Activated CD8-positive, alpha-beta memory T cell treated with anti-CD3 and anti-CD28 coated beads, Interleukin-2, amount 50 U/mL, for 24 hours (primary cell): Measurements from ENCODE around the gene KIF13A.
"Not testable (repeated sequence)": the region's sequence is repeated elsewhere in the genome, so short reads cannot be mapped to it uniquely, and the experiment has no call there.

Source experiments
- DNase-seq: peaks from one replicate; pipeline ENCODE4 v3.0.0-alpha.2; 2020; ENCODE audit errors: extremely low read depth

Gene KIF13A

DNA sequence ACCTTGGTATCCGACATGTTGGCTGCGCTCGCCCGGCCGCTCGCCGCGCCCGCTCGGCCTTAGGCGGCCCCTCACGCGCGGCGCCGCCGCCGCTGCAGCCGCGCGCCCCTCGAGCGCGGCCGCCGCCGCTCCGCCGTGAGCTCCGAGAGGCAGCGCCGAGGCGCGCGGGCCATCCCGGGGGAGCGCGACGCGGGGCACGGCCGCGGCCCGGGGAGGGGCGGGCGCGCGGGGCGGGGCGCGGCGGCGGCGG lies at the start of gene KIF13A:
KIF13A (minus strand) TSS at position 189 of the 250 bp plus-strand sequence; CDS start at position 17, 172 bp downstream.
- DNase-seq, result no peak

DNA sequence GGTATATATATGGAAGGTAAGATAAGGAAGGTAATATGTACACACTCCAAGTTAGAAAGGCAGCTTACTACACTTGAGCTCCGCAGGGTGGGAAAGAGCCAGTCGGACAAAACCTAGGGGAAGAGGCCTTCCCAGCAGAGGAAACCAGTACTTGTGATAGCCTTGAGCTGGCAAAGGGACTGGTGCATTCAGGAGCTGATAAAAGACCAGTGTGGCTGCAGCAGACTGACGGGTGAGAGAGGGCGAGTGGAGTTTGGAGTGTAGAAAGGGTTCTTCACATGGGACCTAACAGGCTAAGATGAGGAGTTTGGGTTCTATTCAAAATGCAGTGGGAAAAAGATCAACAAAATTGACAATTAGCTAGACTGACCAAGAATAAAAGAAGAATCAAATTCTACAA lies 49.3 kb upstream of the KIF13A start:
- DNase-seq, result no peak

DNA sequence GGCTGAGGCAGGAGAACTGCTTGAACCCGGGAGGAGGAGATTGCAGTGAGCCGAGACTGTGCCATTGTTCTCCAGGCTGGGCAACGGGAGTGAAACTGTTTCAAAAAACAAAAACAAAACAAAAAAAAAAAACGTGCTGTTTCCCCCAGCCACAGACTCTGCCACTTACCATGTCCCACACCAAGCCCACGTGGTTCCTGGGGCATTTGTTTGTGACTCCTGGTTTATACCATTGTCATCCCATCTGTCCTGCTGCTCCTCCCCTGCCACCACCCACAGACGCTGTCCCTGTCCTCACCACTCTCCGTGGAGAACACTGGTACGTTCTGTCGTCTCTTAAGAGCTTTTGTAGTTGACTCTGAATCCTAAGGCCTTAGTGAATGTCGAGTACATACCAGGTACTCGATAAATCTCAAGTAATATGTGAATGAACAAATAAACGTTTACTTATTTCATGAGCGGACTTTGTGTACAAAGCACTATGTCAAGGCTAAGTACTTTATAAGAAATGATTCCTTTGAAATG lies 48.0 kb upstream of the KIF13A start:
- DNase-seq, result no peak

DNA sequence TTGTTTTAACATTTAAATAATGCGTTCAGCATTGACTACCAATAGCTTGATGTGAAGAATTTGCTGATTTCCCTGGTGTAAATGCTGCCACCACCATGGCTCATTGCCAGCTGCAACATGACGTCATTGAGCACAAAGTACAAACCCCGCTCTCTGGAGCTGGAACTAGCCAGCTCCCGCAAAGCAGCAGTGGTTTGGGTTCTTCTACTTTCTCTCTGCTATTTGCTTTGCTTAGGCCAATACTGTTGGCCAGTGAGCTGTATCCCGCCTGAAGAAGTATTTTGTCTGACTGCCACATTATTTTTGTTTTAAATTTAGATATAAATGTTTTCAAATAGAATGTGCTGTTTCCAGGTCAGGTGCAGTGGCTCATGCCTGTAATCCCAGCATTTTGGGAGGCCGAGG lies 47.4 kb upstream of the KIF13A start:
- no peak for DNase-seq

GRCh38 chr6:18031680-18032256 lies 44.3 kb upstream of the KIF13A start:
- DNase-seq, result no peak

DNA sequence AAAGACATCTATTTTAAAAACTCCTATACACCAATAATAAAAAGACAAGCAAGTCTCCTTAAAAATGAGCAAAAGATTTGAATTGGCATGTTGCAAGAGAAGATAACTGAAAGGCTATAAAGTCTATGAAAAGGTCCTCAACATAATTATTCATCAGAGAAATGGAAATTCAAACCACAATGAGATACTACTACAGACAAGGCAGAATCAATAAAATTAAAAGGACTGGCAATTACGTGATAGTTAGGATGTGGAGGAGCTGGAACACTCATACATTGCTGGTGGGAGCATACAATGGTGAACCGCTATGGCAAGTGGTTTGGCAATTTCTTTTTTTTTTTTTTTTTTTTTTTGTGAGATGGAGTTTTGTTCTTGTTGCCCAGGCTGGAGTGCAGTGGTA lies 43.8 kb upstream of the KIF13A start:
- no peak for DNase-seq

- DNase-seq, result no peak
Measured at GRCh38 chr6:18028332-18028731, 40.9 kb upstream of the KIF13A start.

- DNase-seq, result no peak
Measured at GRCh38 chr6:18025596-18025995, 38.2 kb upstream of the KIF13A start.

DNA sequence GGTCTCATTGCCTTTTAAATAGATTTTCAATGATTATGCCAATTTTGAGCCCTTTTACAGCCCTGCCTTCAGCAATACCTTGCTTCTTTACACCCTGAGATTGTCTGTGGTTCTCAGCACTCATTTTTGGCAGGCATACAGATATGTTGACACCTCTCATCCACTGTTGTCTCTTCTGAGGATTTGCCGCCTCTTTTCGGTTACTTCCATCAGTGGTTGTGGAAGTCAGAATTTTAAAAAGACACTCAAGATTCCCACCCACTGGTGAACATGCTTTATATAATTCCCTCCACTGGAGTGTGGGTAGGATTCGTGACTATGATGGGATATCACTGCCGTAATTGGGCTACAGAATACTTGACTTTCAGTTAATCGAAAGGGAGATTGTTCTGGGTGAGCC lies 37.4 kb upstream of the KIF13A start:
- DNase-seq, result no peak

DNA sequence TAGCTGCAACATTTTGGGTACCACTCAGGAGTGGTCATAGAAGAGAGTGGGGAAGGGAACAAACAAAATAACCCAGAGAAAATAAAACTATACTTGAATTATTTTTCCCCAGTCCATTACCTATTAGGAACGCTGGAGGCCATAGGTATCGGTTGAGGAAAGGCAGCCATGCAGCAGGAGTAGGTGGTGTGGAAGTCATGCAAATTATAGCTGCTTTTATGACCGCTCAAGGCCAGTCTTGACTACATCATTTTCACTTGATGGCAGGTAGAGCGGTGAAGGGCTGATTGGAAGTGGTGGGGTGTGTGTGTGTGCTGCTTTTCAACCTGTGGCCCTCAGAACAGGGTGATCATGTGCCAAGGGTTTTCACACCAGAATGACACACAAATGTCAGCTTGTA lies 36.5 kb upstream of the KIF13A start:
- no peak for DNase-seq

- no peak for DNase-seq
Measured at GRCh38 chr6:18022398-18023231, 35.2 kb upstream of the KIF13A start.

DNA sequence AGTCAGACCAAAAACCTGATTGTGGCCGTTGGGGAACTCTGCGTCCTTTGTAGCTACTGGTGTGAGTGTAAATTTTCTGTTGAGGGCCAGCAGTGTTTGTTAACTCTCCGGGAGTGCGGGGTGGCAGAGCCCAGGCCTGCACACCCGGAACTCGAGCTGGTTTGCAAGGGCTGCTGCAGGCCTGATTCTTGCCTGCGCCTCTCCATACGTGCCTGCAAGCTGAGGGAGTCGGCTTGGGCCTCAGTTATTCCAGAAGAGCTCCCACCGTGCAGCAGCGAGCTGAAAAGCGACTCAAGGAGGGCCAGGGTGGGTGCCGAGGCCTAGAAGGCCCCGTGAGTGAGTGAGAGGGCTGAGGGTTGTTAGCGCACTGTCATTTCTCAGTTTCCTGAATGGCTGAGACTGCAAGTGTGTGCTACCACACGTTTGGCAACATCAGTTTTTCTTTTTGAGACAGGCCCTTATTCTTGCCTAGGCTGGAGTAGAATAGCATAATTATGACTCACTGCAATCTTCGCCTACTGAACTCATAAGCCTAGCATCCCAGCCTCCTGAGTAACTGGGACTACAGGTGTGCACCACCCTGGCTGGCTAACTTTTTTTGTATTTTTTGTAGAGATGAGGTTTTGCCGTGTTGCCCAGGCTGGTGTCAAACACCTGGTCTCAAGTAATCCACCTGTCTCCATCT lies 33.9 kb upstream of the KIF13A start:
- no peak for DNase-seq

GRCh38 chr6:18020545-18020944 lies 33.1 kb upstream of the KIF13A start:
- not testable (repeated sequence) for DNase-seq

DNA sequence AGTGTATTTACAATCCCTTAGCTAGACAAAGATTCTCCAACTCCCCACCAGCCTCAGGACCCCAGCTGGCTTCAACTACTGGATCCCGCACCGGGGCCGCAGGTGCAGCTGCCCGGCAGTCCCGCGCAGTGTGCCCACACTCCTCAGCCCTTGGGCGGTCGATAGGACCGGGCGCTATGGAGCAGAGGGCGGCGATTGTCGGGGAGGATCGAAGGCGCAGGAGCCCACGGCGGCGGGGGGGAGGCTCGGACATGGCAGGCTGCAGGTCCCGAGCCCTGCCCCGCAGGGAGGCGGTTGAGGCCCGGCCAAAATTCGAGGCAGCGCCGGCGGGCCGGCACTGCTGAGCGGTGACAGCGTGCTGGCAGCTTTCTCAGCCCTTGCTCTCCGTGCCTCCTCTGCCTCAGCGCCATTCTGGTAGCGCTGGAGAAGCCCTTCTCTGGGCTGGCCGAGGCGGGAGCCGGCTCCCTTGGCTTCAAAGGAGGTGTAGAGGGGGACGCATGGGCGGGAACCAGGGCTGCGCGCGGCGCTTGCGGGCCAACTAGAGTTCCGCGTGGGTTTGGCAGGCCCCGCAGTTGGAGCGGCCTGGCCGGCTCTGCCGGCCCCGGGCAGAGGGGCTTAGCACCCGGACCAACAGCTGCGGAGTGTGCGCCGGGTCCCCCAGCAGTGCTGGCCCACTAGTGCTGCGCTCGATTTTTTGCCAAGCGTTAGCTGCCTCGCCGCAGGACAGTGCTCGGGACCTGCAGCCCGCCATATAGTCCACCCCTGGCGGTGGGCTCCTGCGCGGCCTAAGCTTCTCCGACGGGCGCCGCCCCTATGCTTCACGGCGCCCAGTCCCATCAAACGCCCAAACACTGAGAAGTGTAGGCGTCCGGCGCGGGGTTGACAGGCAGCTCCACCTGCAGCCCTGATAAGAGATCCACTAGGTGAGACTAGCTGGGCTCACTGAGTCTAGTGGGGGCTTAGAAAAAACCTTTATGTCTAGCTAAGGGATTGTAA lies 32.4 kb upstream of the KIF13A start:
- no peak for DNase-seq

GRCh38 chr6:18019133-18019532 lies 31.7 kb upstream of the KIF13A start:
- DNase-seq, result not testable (repeated sequence)

- DNase-seq, result no peak
Measured at GRCh38 chr6:18016698-18017097, 29.3 kb upstream of the KIF13A start.

DNA sequence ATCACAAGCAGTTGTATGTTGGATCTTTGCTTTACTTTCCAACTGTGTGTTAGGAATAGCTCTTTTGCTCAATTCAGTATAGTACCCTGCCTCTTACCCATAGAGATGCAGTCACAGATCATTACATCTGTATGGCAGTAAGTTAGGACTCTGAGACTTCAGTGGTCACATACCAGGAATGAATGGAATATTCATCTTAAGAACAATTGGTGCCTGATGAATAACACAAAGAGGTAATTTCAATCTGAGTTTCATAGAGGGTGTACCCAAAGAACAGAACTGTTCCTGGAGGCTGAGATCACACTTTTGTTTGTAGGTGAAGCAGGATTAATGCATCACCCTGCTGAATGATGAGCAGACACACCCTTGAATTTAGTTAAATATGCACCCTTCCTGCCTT lies 28.7 kb upstream of the KIF13A start:
- DNase-seq, result no peak

DNA sequence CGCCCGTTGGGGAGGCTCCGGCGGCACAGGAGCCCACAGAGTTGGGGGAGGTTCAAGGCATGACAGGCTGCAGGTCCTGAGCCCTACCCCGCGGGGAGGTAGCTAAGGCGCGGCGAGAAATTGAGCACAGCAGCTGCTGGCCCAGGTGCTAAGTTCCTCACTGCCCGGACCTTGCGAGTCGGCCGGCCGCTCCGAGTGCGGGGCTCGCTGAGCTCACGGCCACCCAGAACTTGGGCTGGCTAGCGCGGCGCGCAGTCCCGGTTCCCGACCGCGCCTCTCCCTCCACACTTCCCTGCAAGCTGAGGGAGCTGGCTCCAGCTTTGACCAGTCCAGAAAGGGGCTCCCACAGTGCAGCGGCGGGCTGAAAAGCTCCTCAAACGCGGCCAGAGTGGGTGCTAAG lies 23.9 kb upstream of the KIF13A start:
- no peak for DNase-seq

- not testable (repeated sequence) for DNase-seq
Measured at GRCh38 chr6:18010540-18010939, 23.1 kb upstream of the KIF13A start.

DNA sequence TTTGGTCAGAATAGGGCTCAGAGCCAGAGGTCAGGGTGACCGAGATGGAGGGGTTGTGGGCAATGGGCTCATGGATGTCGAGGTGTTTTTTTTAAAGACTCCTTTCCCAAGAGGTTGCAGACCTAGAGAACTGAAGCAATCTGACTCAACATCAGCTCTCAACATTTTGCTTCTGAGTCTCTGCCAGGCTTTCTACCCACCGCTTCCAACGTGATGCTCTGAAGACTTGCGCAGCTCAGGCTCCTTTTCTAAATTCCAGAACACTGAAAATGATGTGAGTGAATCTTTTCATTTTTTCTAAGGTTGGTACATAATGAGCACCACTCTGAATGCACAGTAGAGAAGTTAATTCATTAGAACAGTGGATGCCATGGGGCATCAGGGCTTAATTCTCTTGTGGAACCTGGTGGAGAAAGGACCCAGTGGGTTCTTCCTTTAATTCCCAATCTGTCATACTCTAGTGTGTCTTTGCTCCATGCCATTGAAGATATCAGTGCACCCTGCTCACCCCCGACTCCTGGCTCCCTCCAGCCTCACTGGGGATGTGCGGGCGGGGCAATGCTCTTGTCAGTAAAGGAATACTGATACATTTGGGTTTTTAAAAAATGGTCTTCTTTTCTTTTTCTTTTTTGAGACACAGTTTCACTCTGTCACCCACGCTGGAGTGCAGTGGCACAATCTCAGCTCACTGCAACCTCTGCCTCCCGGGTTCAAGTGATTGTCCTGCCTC lies 17.0 kb upstream of the KIF13A start:
- no peak for DNase-seq

GRCh38 chr6:17999425-17999824 lies 12.0 kb upstream of the KIF13A start:
- DNase-seq, result no peak
